ENCODE measurements around the gene IDI2.

IDI2 gene

GRCh38 chr10:1003884-1004670 is 21.6 kb downstream of the IDI2 start:
- H3K4me1 ChIP-seq (ENCODE audit: insufficient read depth, low read length, severe bottlenecking): no peaks in the 10 kb centered on the region
- peaks cover 98% of the 10 kb centered on the region for H3K36me3 ChIP-seq (ENCODE audit: insufficient read depth, low read length)
- no peak for TF ChIP-seq EZH2 (IDR thresholded peaks at IDR 0.05; ENCODE audit: borderline replicate concordance, low read length)
- TF ChIP-seq CTCF (IDR thresholded peaks at IDR 0.05; ENCODE audit: low read length): no peak
- H3K27me3 ChIP-seq (ENCODE audit: insufficient read depth, low read length): no peaks in the 10 kb centered on the region
- no peaks in the 10 kb centered on the region for H3K9me2 ChIP-seq (ENCODE audit: low read depth, low read length)
- H2AFZ ChIP-seq (ENCODE audit: low read length): no peak overlapping the region
- H3K79me2 ChIP-seq (ENCODE audit: insufficient read depth, low read length): no peaks in the 10 kb centered on the region; the same call in 1 of the 2 replicates
- no peak overlapping the region for H3K4me2 ChIP-seq (ENCODE audit: low read length)
- H4K20me1 ChIP-seq (ENCODE audit: insufficient read depth, low read length): no peaks in the 10 kb centered on the region
- H3K9me3 ChIP-seq (ENCODE audit: low read length): 0 out of 2 replicates have a peak, but pooled peaks cover 3% of the 10 kb centered on the region
- H3K9ac ChIP-seq (ENCODE audit: low read length): no peak overlapping the region
- H3K4me3 ChIP-seq (ENCODE audit: low read depth, low read length, poor library complexity, severe bottlenecking): no peak overlapping the region
- H3F3A ChIP-seq (ENCODE audit: insufficient read depth, low read length): no peaks in the 10 kb centered on the region
- H3K27ac ChIP-seq (ENCODE audit: low read depth, low read length, poor library complexity, severe bottlenecking): no peak overlapping the region

- H2AFZ ChIP-seq (ENCODE audit: low read length): no peak overlapping the region
- H3K79me2 ChIP-seq (ENCODE audit: insufficient read depth, low read length): no peaks in the 10 kb centered on the region; the same call in 1 of the 2 replicates
- H4K20me1 ChIP-seq (ENCODE audit: insufficient read depth, low read length): no peaks in the 10 kb centered on the region
- H3K36me3 ChIP-seq (ENCODE audit: insufficient read depth, low read length): peaks cover 97% of the 10 kb centered on the region
- no peaks in the 10 kb centered on the region for H3K27me3 ChIP-seq (ENCODE audit: insufficient read depth, low read length)
- no peak overlapping the region for H3K4me3 ChIP-seq (ENCODE audit: low read depth, low read length, poor library complexity, severe bottlenecking)
- no peak for TF ChIP-seq CTCF (IDR thresholded peaks at IDR 0.05; ENCODE audit: low read length)
- TF ChIP-seq EZH2 (IDR thresholded peaks at IDR 0.05; ENCODE audit: borderline replicate concordance, low read length): no peak
- H3K4me1 ChIP-seq (ENCODE audit: insufficient read depth, low read length, severe bottlenecking): no peaks in the 10 kb centered on the region
- no peak overlapping the region for H3K4me2 ChIP-seq (ENCODE audit: low read length)
- 0 out of 2 replicates have a peak, but pooled peaks cover 3% of the 10 kb centered on the region for H3K9me3 ChIP-seq (ENCODE audit: low read length)
- H3K9ac ChIP-seq (ENCODE audit: low read length): no peak overlapping the region
- H3K27ac ChIP-seq (ENCODE audit: low read depth, low read length, poor library complexity, severe bottlenecking): no peak overlapping the region
- H3F3A ChIP-seq (ENCODE audit: insufficient read depth, low read length): no peaks in the 10 kb centered on the region
- no peaks in the 10 kb centered on the region for H3K9me2 ChIP-seq (ENCODE audit: low read depth, low read length)
Measured at GRCh38 chr10:1002425-1003006, 23.1 kb downstream of the IDI2 start.

GRCh38 chr10:997266-998022 is 28.2 kb downstream of the IDI2 start:
- H3K4me3 ChIP-seq (ENCODE audit: low read depth, low read length, poor library complexity, severe bottlenecking): no peak overlapping the region
- H3K27me3 ChIP-seq (ENCODE audit: insufficient read depth, low read length): no peaks in the 10 kb centered on the region
- no peak overlapping the region for H3K27ac ChIP-seq (ENCODE audit: low read depth, low read length, poor library complexity, severe bottlenecking)
- 0 out of 2 replicates have a peak, but pooled peaks cover 3% of the 10 kb centered on the region for H3K9me3 ChIP-seq (ENCODE audit: low read length)
- no peaks in the 10 kb centered on the region for H3F3A ChIP-seq (ENCODE audit: insufficient read depth, low read length)
- no peaks in the 10 kb centered on the region for H3K9me2 ChIP-seq (ENCODE audit: low read depth, low read length)
- no peaks in the 10 kb centered on the region for H3K4me1 ChIP-seq (ENCODE audit: insufficient read depth, low read length, severe bottlenecking)
- no peak overlapping the region for H3K4me2 ChIP-seq (ENCODE audit: low read length)
- H3K36me3 ChIP-seq (ENCODE audit: insufficient read depth, low read length): peaks cover 99% of the 10 kb centered on the region
- no peaks in the 10 kb centered on the region for H4K20me1 ChIP-seq (ENCODE audit: insufficient read depth, low read length)
- no peak overlapping the region for H3K9ac ChIP-seq (ENCODE audit: low read length)
- H2AFZ ChIP-seq (ENCODE audit: low read length): no peak overlapping the region
- TF ChIP-seq CTCF (IDR thresholded peaks at IDR 0.05; ENCODE audit: low read length) (no peak), EZH2 (IDR thresholded peaks at IDR 0.05; ENCODE audit: borderline replicate concordance, low read length) (no peak)
- H3K79me2 ChIP-seq (ENCODE audit: insufficient read depth, low read length): peaks cover 8% of the 10 kb centered on the region
